Activated naive CD4-positive, alpha-beta T cell treated with anti-CD3 and anti-CD28 coated beads for 36 hours (primary cell): ENCODE data around the gene APOL6. TPM values are rescaled to one million over a fixed set of nuclear protein-coding genes. Genes with fewer than 3 reads are reported as not detected.
"Not testable (repeated sequence)": the region's sequence is repeated elsewhere in the genome, so short reads cannot be mapped to it uniquely, and the experiment has no call there.

ENCODE experiments used
- CTCF ChIA-PET: fragments of 350-600 bp; sonication (Branson Sonifier 250); formaldehyde crosslinking; loops from one replicate; lab custom pipeline; 2021; ENCODE audit warnings: antibody characterized with exemption; lab: Charles Lee
- DNase-seq: peaks from one replicate; pipeline ENCODE4 v3.0.0-alpha.2; 2020
- H3K27ac Mint-ChIP-seq: one replicate; pipeline ENCODE4 v1.8.0; 2021; ENCODE audit warnings: mild to moderate bottlenecking, mixed read lengths
- H3K27me3 Mint-ChIP-seq: one replicate; pipeline ENCODE4 v1.8.0; 2021; ENCODE audit warnings: low read depth, mixed read lengths
- H3K36me3 Mint-ChIP-seq: one replicate; pipeline ENCODE4 v1.8.0; 2021; ENCODE audit warnings: low read depth, mixed read lengths
- H3K4me1 Mint-ChIP-seq: one replicate; pipeline ENCODE4 v1.8.0; 2021; ENCODE audit warnings: low read depth, mixed read lengths
- H3K4me3 Mint-ChIP-seq: one replicate; pipeline ENCODE4 v1.8.0; 2021; ENCODE audit warnings: mild to moderate bottlenecking, moderate library complexity, mixed read lengths
- H3K9me3 Mint-ChIP-seq: one replicate; pipeline ENCODE4 v1.8.0; 2021; ENCODE audit warnings: mixed read lengths
- intact Hi-C: fragments of 100-400 bp; cut with micrococcal nuclease; formaldehyde crosslinking; loops from one replicate; pipeline ENCODE4 v1.15.1; 2023
- total RNA-seq, 2 experiments: library from RNA; stranded (reverse); gene quantifications; one replicate each; pipeline ENCODE4 v1.2.3, GENCODE V29; 2021

The APOL6 gene
- total RNA-seq, 2 experiments from 2014 or later: 33.6 to 33.8 TPM

DNA sequence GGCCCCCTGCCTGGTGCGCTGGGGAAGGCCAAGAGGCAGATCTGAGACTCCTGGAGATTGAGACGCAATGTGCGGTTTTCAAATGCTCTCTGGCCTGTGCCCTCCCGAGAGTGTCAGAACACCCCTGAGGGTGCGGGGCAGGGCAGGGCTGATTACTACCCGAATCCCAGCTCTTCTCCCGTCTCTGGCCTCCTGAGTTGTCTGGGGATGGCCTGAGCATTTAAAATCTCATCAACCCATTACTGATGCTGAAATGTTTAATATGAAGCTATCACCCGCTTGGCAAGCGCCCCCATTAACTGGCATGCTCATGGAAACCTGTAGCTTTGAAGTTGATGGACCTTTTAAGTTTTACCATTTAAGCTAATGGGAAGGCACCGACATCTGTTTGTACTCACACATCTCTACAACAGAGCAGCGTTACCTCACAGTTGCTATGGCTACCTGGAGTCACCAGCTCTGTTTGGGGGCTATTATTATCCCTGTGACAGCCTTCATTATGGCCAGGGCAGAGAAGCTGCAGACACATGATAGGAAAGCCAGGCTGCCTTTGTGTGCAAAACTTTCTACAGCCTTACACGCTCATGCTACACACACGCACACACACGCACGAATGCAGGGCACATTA lies 27.5 kb upstream of the APOL6 start:
- no peak for DNase-seq
- CTCF ChIA-PET: interaction anchor here (0.8 to 2.4 kb wide), 4 partner anchors 10 to 445 kb away, joined by 4 to 10 read pairs (median 6); no protein-coding TSS in a partner anchor
- Mint-ChIP-seq H3K36me3 (no peaks in the 10 kb centered on the region), H3K9me3 (no peaks in the 10 kb centered on the region), H3K27me3 (no peaks in the 10 kb centered on the region), H3K4me3 (no peak overlapping the region), H3K4me1 (peaks cover 10% of the 10 kb centered on the region), H3K27ac (no peak overlapping the region)
- intact Hi-C loops: no loop called here

- no peak overlapping the region for H3K4me3 Mint-ChIP-seq
- no peak overlapping the region for H3K27ac Mint-ChIP-seq
- intact Hi-C loops: no loop called here
- no peaks in the 10 kb centered on the region for H3K36me3 Mint-ChIP-seq
- no peaks in the 10 kb centered on the region for H3K9me3 Mint-ChIP-seq
- H3K4me1 Mint-ChIP-seq: peaks cover 5% of the 10 kb centered on the region
- CTCF ChIA-PET: interaction anchor here (0.8 to 2.4 kb wide), 3 partner anchors 11 to 444 kb away, joined by 6 to 10 read pairs (median 7); no protein-coding TSS in a partner anchor
- no peak for DNase-seq
- H3K27me3 Mint-ChIP-seq: no peaks in the 10 kb centered on the region
Observed at GRCh38 chr22:35621451-35621850, 26.8 kb upstream of the APOL6 start.

DNA sequence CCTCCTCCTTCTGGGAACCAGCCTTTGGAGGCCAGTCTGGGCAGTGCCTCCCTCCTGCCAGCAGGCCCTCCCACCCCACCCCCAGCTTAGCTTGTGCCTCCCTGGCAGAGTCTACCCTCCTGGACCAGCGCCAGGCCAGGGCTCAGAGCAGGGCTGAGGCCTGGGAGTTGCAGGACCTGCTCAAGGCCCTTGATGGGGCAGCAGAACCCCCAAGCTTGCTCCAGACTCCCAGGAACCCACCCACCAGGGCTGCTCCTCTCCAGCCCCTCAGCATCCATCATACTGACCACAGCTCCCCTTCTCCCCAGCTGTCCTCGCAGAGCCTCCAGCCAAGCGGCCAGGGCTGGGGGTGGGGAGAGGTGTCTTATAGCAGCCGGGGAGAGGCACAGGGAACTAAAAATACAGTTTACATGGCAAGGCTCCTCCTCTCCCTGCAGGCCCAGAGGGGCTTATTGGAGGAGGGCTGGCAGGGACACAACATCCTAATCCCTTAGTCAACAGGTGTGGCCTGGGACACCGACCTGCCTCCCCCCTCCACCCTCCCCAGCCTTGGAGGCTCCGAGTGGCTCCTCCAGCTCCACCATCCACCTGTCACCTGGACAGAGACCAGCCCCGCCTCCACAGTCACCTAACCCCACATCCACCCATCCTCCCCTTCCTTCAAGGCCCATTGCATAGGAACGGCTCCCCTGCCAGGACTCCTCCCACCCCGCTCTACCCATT lies 25.9 kb upstream of the APOL6 start:
- no peaks in the 10 kb centered on the region for H3K27me3 Mint-ChIP-seq
- no peak overlapping the region for H3K27ac Mint-ChIP-seq
- no peaks in the 10 kb centered on the region for H3K9me3 Mint-ChIP-seq
- H3K36me3 Mint-ChIP-seq: no peaks in the 10 kb centered on the region
- intact Hi-C loops: no loop called here
- CTCF ChIA-PET: interaction anchor here (1.0 to 2.4 kb wide), 3 partner anchors 12 to 444 kb away, joined by 3 to 10 read pairs (median 6); no protein-coding TSS in a partner anchor
- DNase-seq: no peak
- peaks cover 5% of the 10 kb centered on the region for H3K4me1 Mint-ChIP-seq
- H3K4me3 Mint-ChIP-seq: no peak overlapping the region

- H3K27ac Mint-ChIP-seq, H3K36me3 Mint-ChIP-seq, H3K27me3 Mint-ChIP-seq, H3K9me3 Mint-ChIP-seq, DNase-seq, H3K4me3 Mint-ChIP-seq: not testable (repeated sequence)
- intact Hi-C loops: loop anchor here (1.0 kb wide), 2 partner anchors 274 to 297 kb away; no protein-coding TSS in a partner anchor
- H3K4me1 Mint-ChIP-seq: peaks cover 11% of the 10 kb centered on the region
- CTCF ChIA-PET: interaction anchor here (0.6 kb wide), 1 partner anchor 61 kb away, joined by 3 read pairs; no protein-coding TSS in a partner anchor
Observed at GRCh38 chr22:35623885-35624284, 24.4 kb upstream of the APOL6 start.

- no peaks in the 10 kb centered on the region for H3K36me3 Mint-ChIP-seq
- H3K4me1 Mint-ChIP-seq: peaks cover 11% of the 10 kb centered on the region
- intact Hi-C loops: no loop called here
- CTCF ChIA-PET: interaction anchor here (3.7 kb wide), 1 partner anchor 500 kb away, joined by 22 read pairs; no protein-coding TSS in a partner anchor
- no peak overlapping the region for H3K4me3 Mint-ChIP-seq
- no peak for DNase-seq
- H3K27ac Mint-ChIP-seq: no peak overlapping the region
- no peaks in the 10 kb centered on the region for H3K27me3 Mint-ChIP-seq
- peaks cover 2% of the 10 kb centered on the region for H3K9me3 Mint-ChIP-seq
Observed at GRCh38 chr22:35624547-35624946, 23.7 kb upstream of the APOL6 start.

GRCh38 chr22:35625763-35626432 lies 22.3 kb upstream of the APOL6 start:
- intact Hi-C loops: no loop called here
- Mint-ChIP-seq H3K4me3 (no peak overlapping the region), H3K27ac (no peak overlapping the region), H3K9me3 (peaks cover 2% of the 10 kb centered on the region), H3K36me3 (no peaks in the 10 kb centered on the region), H3K4me1 (peaks cover 16% of the 10 kb centered on the region), H3K27me3 (no peaks in the 10 kb centered on the region)
- CTCF ChIA-PET: interaction anchor here (1.9 to 3.7 kb wide), 2 partner anchors 14 to 499 kb away, joined by 7 to 22 read pairs; no protein-coding TSS in a partner anchor
- no peak for DNase-seq

DNA sequence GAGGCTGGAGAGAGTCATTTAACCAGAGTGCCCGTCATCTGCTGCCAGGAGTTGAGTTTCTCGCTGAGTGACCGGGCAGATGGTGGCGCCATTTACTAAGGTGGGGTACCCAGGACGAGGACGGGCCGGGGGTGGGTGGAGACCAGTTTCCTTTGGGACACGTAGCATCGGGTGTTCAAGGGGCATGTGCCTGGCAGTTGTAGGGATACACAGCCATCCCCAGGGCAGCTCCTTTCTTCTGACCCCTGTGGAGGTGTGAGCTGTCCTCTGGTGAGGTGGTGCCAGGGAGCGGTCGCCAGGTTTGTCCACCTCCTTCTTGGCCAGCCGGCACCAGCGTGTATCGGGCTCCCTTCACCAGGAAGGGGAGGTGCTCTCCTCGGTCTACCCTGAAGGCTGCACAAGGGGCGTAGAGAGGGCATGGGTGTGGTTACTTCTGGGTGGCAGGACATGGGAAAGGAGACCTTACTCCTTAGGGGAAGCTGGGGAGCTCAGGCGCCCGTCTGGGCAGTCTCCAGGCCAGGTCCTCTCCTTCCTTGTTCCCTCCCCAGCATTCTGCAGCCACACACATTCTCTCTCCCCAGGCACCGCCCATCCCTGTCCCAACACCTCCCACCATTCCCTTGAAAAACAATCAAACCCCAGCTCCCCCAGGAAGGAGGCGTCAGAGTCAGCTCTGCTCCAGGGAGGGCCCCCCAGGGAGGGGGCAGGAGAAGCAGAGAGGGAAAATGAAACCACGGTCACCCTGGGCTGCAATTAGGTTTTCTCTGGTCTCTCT lies 20.8 kb upstream of the APOL6 start:
- DNase-seq: peak; percentile 85
- Mint-ChIP-seq H3K4me3 (peak overlapping the region; percentile 67), H3K9me3 (peaks cover 2% of the 10 kb centered on the region), H3K27ac (no peak overlapping the region), H3K27me3 (no peaks in the 10 kb centered on the region), H3K36me3 (no peaks in the 10 kb centered on the region), H3K4me1 (peaks cover 16% of the 10 kb centered on the region)
- intact Hi-C loops: loop anchor here (1.0 kb wide), 5 partner anchors 112 to 497 kb away; no protein-coding TSS in a partner anchor
- CTCF ChIA-PET: interaction anchor here (0.6 to 3.7 kb wide), 29 partner anchors 10 to 584 kb away, joined by 3 to 22 read pairs (median 4); partner anchors contain the start of genes APOL6 and MB

- peaks cover 23% of the 10 kb centered on the region for H3K4me1 Mint-ChIP-seq
- peaks cover 2% of the 10 kb centered on the region for H3K9me3 Mint-ChIP-seq
- no peak overlapping the region for H3K27ac Mint-ChIP-seq
- H3K36me3 Mint-ChIP-seq: no peaks in the 10 kb centered on the region
- no peaks in the 10 kb centered on the region for H3K27me3 Mint-ChIP-seq
- no peak overlapping the region for H3K4me3 Mint-ChIP-seq
- intact Hi-C loops: no loop called here
- no peak for DNase-seq
- CTCF ChIA-PET: interaction anchor here (0.6 to 2.7 kb wide), 4 partner anchors 110 to 439 kb away, joined by 3 to 16 read pairs (median 10); no protein-coding TSS in a partner anchor
Observed at GRCh38 chr22:35628732-35629131, 19.5 kb upstream of the APOL6 start.

DNA sequence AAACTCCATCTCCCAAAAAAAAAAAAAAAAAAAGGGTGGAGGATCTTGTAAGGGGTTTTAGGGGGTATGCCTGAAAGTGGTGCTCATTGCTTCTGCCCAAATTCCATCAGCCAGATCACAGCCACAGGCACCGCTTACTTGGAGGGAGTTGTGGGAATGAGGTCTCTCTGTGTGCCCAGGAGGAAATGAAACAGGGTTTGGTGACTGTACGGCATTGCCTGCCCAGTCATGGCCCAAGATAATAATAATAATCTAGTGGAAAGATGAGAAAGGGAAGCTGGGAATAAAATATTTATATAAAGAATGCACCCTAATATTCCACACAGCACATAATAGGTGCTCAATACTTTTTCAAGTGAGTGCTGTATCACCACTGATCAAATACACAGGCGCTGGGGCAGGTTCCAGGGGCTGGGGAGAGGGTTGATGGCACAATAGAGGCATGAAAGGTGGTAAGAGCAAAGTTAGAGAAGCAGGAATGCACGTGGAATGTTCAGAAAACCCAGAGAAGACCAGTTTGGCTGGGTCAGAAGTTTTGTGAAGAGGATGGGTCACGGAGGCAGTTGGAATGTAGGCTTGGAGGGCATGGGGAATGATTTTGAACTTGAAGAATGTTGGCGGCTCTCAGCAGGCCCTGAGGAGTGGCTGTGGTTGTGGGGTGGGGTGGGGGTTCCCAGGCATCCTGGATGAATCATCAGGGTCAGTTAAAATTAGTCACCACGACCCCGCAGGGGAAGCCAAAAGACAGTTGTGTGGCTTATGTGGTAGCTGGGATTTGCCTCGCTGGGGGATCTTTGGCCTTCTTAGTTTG lies 18.6 kb upstream of the APOL6 start:
- intact Hi-C loops: loop anchor here (1.0 kb wide), 1 partner anchor 19 kb away; the partner anchor contains the start of gene APOL6
- H3K36me3 Mint-ChIP-seq: no peaks in the 10 kb centered on the region
- no peaks in the 10 kb centered on the region for H3K27me3 Mint-ChIP-seq
- DNase-seq: peak; percentile 75
- peaks cover 2% of the 10 kb centered on the region for H3K9me3 Mint-ChIP-seq
- H3K27ac Mint-ChIP-seq: peak overlapping the region; percentile 27
- no peak overlapping the region for H3K4me3 Mint-ChIP-seq
- H3K4me1 Mint-ChIP-seq: peaks cover 24% of the 10 kb centered on the region
- CTCF ChIA-PET: interaction anchor here (2.7 kb wide), 1 partner anchor 436 kb away, joined by 14 read pairs; no protein-coding TSS in a partner anchor

- peaks cover 2% of the 10 kb centered on the region for H3K9me3 Mint-ChIP-seq
- intact Hi-C loops: loop anchor here (1.0 kb wide), 1 partner anchor 18 kb away; the partner anchor contains the start of gene APOL6
- peaks cover 24% of the 10 kb centered on the region for H3K4me1 Mint-ChIP-seq
- H3K27me3 Mint-ChIP-seq: no peaks in the 10 kb centered on the region
- CTCF ChIA-PET: interaction anchor here (1.2 kb wide), 1 partner anchor 292 kb away, joined by 3 read pairs; no protein-coding TSS in a partner anchor
- H3K4me3 Mint-ChIP-seq: no peak overlapping the region
- no peak overlapping the region for H3K27ac Mint-ChIP-seq
- no peaks in the 10 kb centered on the region for H3K36me3 Mint-ChIP-seq
- DNase-seq: no peak
Observed at GRCh38 chr22:35630387-35630793, 17.9 kb upstream of the APOL6 start.
